GM18526 (cell line): ENCODE results near the gene TSPAN10.

Source experiments
- POLR2A ChIP-seq: IDR thresholded peaks from 3 replicates; pipeline ENCODE4 v1.6.1; 2011; ENCODE audit not compliant: insufficient read length; ENCODE audit errors: extremely low read depth

Gene TSPAN10

GRCh38 chr17:81666342-81667191 lies 29.6 kb downstream of the TSPAN10 start, which contains the start of the genes CCDC137 and OXLD1:
Gene CCDC137 (plus strand): TSS chr17:81666737. CDS start chr17:81666767, 30 bp downstream.
Gene OXLD1 (minus strand): TSS chr17:81666605. CDS start chr17:81666577, 28 bp downstream.
- TF ChIP-seq POLR2A, result peak; percentile 97

DNA sequence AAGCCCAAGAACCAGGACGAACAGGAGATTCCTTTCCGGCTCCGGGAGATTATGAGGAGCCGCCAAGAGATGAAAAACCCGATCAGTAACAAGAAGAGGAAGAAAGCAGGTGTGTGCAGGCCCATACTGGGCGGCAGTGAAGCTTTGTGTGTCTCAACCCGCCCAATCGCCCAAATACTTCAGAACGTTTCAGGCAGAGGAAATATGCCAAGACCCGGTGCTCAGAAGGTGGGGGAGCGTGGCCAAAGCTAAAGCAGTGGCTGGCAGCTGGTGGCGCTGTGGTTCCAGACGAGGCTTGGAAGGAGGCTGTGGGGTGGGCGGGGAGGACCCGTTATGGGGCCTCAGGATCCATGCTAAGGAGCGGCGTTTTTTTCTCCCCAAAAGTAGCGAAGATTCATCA lies 30.8 kb downstream of the TSPAN10 start:
- no peak for TF ChIP-seq POLR2A

GRCh38 chr17:81672504-81672903 lies 35.5 kb downstream of the TSPAN10 start:
- TF ChIP-seq POLR2A, result no peak

GRCh38 chr17:81672954-81673353 lies 36.0 kb downstream of the TSPAN10 start:
- no peak for TF ChIP-seq POLR2A

DNA sequence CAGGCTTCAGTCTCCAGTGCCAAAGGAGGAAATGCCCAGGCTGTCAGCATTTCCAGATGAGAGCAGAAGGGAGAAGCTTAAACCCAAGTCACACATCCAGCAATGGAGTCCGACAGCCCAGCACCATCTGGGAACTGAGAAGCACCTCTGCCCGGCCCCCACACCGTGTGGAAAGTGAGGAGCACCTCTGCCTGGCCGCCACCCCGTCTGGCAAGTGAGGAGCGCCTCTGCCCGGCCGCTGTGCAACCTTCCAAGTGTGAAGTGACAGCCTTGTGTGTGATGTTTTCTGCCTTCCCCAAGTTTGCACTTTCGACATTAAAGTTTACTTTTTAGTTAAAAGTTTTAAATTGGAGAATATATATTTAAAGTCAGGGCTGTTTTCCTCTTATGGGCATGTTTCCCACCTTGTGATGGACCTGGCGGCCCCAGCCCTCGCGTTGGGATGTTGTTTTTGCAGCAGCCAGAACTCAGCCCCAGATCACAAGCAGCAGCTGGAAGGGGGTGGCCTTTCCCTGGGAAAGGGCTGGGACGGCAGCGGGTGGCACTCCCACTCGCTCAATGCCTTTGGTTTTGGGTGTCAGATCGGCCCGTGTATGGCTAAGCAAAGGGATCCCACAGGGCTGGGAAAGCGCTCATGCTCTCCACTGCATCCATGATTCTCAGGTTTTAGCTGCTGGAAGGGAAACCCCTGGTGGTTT lies 36.7 kb downstream of the TSPAN10 start:
- TF ChIP-seq POLR2A, result no peak

DNA sequence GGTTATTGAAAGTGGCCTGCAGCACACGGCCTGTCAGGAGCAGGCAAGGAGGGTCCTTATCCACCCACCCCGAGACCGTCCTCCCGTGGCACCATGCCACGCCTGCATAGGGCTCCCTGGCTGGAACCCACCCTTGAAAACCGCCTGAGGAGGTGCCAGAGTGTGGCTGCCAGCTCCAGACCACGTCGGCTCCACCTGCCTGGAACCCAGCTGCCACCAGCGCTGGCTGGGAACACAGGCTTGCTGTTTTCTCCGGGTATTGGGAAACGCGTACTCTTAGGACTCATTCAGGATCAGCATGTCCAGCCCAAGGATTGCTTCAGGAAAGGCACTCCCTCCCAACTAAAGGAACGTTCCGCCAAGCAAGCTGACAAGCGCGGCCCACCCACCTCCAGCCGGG lies 39.9 kb downstream of the TSPAN10 start:
- TF ChIP-seq POLR2A, result no peak

DNA sequence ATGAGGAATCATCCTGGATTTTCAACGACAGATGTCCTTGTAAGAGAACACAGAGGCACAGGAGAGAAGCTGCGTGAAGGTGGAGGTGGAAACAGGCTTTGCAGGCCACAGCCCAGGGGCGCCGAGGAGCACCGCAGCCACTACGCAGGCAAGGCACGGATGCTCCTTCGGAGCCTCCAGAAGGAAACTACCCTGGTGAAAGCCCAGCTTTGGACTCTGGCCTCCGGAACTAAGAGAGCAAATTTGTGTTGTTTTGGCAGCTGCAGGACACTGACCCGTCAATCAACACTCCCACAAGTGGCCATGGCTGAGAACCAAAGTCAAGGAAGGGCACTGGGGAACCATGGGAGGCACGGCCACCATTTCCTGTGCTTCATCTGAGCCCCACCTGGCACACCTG lies 43.2 kb downstream of the TSPAN10 start:
- no peak for TF ChIP-seq POLR2A

DNA sequence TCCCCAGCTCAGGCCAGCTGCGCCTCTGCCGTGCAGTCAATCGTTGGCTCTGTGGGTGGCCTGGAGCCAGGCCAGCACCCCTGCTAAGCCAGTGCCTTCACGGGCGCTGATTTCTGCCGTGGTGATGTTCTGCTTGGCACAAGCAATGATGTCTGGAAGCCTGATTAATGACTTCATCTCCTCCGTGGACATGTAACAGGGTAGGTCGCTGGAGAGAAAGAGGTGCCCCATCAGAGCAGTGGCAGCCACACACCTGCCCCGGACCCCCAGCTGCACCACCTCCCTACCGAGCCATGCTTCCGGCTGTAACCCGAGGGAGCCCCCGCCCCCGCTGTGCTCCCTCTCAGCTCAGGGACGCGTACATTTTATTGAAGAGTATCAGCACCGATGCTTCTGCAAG lies 44.7 kb downstream of the TSPAN10 start:
- no peak for TF ChIP-seq POLR2A

- no peak for TF ChIP-seq POLR2A
These were observed 45.7 kb downstream of the TSPAN10 start for GRCh38 chr17:81682565-81683207.

GRCh38 chr17:81683208-81683583 lies 46.2 kb downstream of the TSPAN10 start:
- no peak for TF ChIP-seq POLR2A

DNA sequence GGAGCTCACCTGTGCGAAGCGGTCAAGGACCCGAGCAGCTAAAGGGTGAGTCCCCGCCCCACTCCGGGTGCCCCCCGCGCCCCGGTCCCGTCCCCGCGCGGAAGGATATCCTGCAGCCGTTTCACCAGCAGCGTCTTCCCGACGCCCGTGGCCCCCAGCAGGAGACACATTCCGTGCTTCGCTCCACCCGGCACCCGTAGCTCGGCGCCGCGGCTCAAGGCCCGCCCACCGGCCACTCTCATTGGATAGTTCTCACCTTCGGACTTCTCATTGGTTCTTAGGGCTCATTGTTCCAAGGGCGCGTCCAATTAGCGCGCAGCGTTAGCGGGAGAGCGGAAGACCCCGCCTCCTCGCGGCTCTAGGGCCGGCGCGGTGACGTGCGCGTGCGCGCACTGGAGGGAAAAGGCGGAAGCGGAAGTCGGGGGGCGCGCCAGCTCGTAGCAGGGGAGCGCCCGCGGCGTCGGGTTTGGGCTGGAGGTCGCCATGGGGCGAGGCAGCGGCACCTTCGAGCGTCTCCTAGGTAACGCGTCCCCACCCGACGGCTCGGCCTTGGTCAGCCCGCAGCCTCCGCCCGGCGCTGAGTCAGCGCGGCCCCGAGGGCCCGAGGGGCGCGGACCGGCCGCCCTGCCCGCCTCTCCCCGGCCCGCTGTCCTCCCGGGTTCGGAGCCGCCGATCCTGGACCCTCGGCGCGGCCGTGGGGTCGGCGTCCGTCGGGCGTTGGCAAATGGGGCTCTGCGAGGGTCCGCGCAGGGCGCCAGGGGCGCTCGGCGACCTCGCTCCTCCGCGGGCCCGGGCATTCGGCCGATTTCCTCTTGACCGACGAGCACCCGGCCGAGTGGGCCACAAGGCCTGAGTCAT lies 46.8 kb downstream of the TSPAN10 start, which contains the start of the genes ARL16 and HGS:
Gene ARL16 (minus strand): TSS at position 214 of the 858 bp plus-strand sequence. CDS start 44 bp downstream, at position 170.
Gene HGS (plus strand): TSS at position 428 of the 858 bp plus-strand sequence. CDS start 56 bp downstream, at position 484.
- peak; percentile 73 for TF ChIP-seq POLR2A

GRCh38 chr17:81684442-81684911 lies 47.5 kb downstream of the TSPAN10 start:
- no peak for TF ChIP-seq POLR2A

- TF ChIP-seq POLR2A, result no peak
These were observed 48.1 kb downstream of the TSPAN10 start for GRCh38 chr17:81685108-81685507.

DNA sequence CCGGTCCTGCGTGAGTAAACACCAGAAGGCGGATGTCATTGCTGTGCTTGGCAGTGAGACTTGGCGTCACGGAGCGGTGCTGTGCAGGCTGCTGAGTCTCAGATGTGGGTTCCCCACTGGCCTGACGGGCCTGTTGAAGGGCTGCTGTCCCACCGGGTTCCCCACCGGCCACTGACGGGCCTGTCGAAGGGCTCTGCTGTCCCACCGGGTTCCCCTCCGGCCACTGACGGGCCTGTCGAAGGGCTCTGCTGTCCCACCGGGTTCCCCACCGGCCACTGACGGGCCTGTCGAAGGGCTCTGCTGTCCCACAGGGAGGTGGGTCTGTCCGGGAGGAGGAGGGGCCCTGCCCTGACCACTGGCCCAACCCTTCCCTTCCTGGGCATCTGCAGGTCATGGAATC lies 49.6 kb downstream of the TSPAN10 start:
- TF ChIP-seq POLR2A, result no peak
